Measurements from ENCODE around the gene RAI14. TPM values are rescaled to one million over a fixed set of nuclear protein-coding genes. Genes with fewer than 3 reads are reported as not detected.
A peak's percentile ranks its signal among the peaks of the same experiment; 100 is the strongest.

The RAI14 gene
- total RNA-seq, 4 donors from 2014 or later: 1.1 to 3.6 (median 1.7) TPM

DNA sequence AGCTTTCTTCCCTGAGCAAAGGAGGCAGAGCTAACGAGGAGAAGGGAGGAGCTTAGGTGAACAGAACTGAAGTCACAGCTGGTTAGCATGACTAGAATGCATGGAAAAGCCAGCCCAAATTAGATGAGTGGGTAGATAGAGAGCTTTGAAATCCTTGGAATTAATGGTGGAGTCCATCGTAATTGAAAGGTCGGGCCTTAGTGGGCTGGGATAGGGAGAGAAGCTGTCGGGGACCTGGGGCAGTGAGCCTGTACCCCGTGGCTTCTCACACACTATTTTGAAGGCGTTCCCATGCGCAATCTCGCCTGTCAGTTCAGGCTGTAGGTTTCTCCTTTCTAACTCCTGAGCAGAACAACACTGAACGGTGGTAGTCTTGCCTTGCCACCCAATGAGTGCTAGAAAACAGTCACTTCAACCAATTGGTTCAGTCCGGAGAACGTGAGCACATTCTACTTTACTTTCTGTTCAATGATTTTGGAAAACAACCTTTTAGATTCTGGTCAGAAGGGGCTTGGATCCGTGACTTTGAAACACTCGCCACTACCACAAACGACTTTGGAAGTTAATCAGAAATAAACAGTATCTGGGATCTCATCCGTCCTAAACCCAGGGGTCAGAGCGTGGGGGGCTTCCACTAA lies 655 bp upstream of the RAI14 start:
- peak overlapping the region; percentile 63 to 75 (median 73) for H3K27ac ChIP-seq
- DNase-seq (peak in 1 of 2 donors; percentile 9), ATAC-seq (peak; percentile 72 to 75)
- in situ Hi-C loops (cut with MboI; ENCODE audit: low sequenced_read_pairs in 4 of 4): no loop called here
- intact Hi-C loops (cut with DNase I; ENCODE audit: low total_unique reads): loop anchor here (5.0 to 10.0 kb wide), 2 partner anchors 182 to 269 kb away; partner anchors contain the start of genes DNAJC21 and TTC23L
- H3K36me3 ChIP-seq: no peaks in the 10 kb centered on the region
- H3K27me3 ChIP-seq: peaks cover 6 to 21% (median 15%) of the 10 kb centered on the region in 3 donors
- TF ChIP-seq, protein P1, sequence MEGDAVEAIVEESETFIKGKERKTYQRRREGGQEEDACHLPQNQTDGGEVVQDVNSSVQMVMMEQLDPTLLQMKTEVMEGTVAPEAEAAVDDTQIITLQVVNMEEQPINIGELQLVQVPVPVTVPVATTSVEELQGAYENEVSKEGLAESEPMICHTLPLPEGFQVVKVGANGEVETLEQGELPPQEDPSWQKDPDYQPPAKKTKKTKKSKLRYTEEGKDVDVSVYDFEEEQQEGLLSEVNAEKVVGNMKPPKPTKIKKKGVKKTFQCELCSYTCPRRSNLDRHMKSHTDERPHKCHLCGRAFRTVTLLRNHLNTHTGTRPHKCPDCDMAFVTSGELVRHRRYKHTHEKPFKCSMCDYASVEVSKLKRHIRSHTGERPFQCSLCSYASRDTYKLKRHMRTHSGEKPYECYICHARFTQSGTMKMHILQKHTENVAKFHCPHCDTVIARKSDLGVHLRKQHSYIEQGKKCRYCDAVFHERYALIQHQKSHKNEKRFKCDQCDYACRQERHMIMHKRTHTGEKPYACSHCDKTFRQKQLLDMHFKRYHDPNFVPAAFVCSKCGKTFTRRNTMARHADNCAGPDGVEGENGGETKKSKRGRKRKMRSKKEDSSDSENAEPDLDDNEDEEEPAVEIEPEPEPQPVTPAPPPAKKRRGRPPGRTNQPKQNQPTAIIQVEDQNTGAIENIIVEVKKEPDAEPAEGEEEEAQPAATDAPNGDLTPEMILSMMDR (IDR thresholded peaks at IDR 0.05 in 4 of 5, conservative IDR thresholded peaks at IDR 0.05 in 1 of 5): no peak
- no peak for TF ChIP-seq POLR2A (IDR thresholded peaks at IDR 0.05)
- H3K4me3 ChIP-seq: peak overlapping the region; percentile 62 to 77 (median 66)
- no peaks in the 10 kb centered on the region for H3K9me3 ChIP-seq
- peaks cover 11 to 12% of the 10 kb centered on the region in 2 donors for H3K4me1 ChIP-seq

DNA sequence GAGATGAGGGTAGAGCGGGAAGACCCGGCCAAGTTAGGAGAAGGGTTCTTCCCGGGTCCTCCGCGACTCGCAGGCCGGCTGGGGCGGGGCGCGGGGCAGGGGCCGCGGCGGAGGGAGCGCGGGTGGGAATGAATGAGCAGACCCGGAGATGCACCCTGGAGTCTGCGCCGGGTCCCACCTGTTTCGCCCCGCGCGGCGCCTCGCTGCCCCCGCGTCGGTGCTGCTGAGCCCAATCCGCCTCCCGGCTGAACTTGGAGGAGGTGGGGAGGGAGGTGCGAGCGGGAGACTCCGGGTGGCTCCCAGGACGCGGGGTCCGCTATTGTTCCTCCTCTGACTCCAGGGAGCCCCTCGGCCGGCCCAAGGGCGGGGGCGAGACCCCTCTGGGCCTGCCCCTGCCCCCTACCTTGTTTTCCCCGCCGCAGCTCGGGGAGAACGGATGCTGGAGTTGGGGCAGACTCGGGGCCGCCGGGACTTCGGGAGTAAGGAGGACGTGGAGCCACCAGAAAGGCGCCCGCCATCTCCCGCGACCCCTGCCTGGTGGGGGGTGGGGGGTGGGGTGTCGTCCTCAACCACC lies 659 bp downstream of the RAI14 start:
- ATAC-seq (peak in 1 of 2 donors; percentile 9), DNase-seq (no peak)
- H3K9me3 ChIP-seq: no peaks in the 10 kb centered on the region
- H3K4me3 ChIP-seq: peak overlapping the region; percentile 62 to 77 (median 66)
- no peak for TF ChIP-seq POLR2A (IDR thresholded peaks at IDR 0.05)
- TF ChIP-seq, protein P1 (IDR thresholded peaks at IDR 0.05 in 4 of 5, conservative IDR thresholded peaks at IDR 0.05 in 1 of 5): no peak
- in situ Hi-C loops (cut with MboI; ENCODE audit: low sequenced_read_pairs in 4 of 4) (no loop called here), intact Hi-C loops (cut with DNase I; ENCODE audit: low total_unique reads) (loop anchor here (5.0 to 10.0 kb wide), 2 partner anchors 181 to 268 kb away; partner anchors contain the start of genes DNAJC21 and TTC23L)
- H3K36me3 ChIP-seq: no peaks in the 10 kb centered on the region
- H3K4me1 ChIP-seq: peaks cover 11 to 12% of the 10 kb centered on the region in 2 donors
- H3K27ac ChIP-seq: peak overlapping the region; percentile 63 to 75 (median 73)
- peaks cover 11 to 21% (median 15%) of the 10 kb centered on the region in 3 donors for H3K27me3 ChIP-seq

DNA sequence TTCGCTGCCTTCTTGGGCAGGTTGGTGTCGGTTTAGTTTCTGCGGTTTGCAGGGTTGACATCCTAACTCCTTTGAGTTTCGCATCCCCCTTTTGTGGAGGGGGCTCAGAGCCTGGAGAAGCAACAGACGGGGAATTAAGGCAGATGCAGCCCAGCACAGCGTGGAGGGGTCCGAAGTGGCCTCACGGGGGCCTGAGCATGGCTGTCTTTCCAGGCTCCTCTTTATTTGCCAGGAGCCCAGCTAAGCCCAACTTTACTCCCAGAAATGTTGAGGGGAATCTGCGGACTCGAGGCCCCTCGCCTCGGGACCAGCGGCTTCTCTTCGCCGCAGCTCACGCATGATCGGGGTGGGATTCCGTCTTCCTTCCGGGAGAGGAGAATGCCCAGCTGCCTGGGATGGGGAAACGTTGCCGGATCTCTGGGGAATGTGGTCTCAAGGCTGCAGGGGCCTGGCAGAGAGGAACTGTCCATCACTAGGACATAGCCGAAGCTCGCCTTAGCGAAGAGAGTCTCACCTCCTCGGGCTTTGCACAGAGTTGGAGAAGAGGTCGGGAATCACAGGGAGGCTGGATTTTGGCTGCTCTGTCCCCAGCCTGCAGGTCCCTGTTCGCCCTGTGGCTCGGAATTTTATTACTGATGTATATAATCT lies 1.3 kb downstream of the RAI14 start:
- in situ Hi-C loops (cut with MboI; ENCODE audit: low sequenced_read_pairs in 4 of 4): no loop called here
- no peak for DNase-seq
- H3K36me3 ChIP-seq: no peaks in the 10 kb centered on the region
- H3K4me3 ChIP-seq: peak overlapping the region; percentile 62 to 77 (median 66)
- ATAC-seq: no peak
- intact Hi-C loops (cut with DNase I; ENCODE audit: low total_unique reads): loop anchor here (5.0 to 10.0 kb wide), 2 partner anchors 180 to 267 kb away; partner anchors contain the start of genes DNAJC21 and TTC23L
- no peaks in the 10 kb centered on the region for H3K9me3 ChIP-seq
- H3K27me3 ChIP-seq: peaks cover 11 to 21% (median 15%) of the 10 kb centered on the region in 3 donors
- TF ChIP-seq, protein P1 (IDR thresholded peaks at IDR 0.05 in 4 of 5, conservative IDR thresholded peaks at IDR 0.05 in 1 of 5): no peak
- TF ChIP-seq POLR2A (IDR thresholded peaks at IDR 0.05): no peak
- H3K4me1 ChIP-seq: peaks cover 11 to 12% of the 10 kb centered on the region in 2 donors
- H3K27ac ChIP-seq: peak overlapping the region in 1 of 4 donors; percentile 74

DNA sequence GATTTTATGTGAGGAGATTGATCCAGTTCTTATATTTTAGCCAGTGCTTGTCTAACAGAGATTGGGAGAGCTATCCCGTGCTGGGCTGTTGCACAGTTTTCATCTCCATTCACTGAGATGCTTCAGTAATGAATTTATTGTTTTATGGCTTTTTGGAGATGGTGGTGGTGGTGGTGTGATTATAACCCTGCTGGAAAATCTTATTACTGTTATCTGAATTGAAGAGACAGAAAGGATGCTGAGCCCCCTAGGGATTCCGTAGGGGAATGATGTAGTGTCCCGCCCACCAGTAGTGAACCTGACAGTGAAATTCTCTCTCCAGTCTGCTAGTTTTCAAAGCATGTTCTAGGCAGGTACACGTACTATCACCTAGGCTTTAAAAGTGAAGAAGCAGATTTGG lies 1.9 kb downstream of the RAI14 start:
- no peak for ATAC-seq

More for the DNA sequence above, 1.9 kb downstream of the RAI14 start:
- in situ Hi-C loops (cut with MboI; ENCODE audit: low sequenced_read_pairs in 4 of 4): no loop called here
- no peaks in the 10 kb centered on the region for H3K9me3 ChIP-seq
- H3K27ac ChIP-seq: no peak overlapping the region
- peak overlapping the region in 2 of 4 donors; percentile 64 to 67 for H3K4me3 ChIP-seq
- H3K27me3 ChIP-seq: peaks cover 11 to 21% (median 15%) of the 10 kb centered on the region in 3 donors
- no peak for DNase-seq
- H3K4me1 ChIP-seq: peaks cover 11 to 12% of the 10 kb centered on the region in 2 donors
- no peaks in the 10 kb centered on the region for H3K36me3 ChIP-seq
- no peak for TF ChIP-seq POLR2A (IDR thresholded peaks at IDR 0.05)
- TF ChIP-seq, protein P1 (IDR thresholded peaks at IDR 0.05 in 4 of 5, conservative IDR thresholded peaks at IDR 0.05 in 1 of 5): no peak
- intact Hi-C loops (cut with DNase I; ENCODE audit: low total_unique reads): loop anchor here (5.0 to 10.0 kb wide), 2 partner anchors 179 to 267 kb away; partner anchors contain the start of genes DNAJC21 and TTC23L
